ENCODE results near the gene PEAK3.

The PEAK3 gene

GRCh38 chr19:2247433-2248101 is 34.4 kb downstream of the PEAK3 start:
- no peak overlapping the region for H3K4me3 ChIP-seq (ENCODE audit: low read depth, low read length)
- TF ChIP-seq, protein P1, sequence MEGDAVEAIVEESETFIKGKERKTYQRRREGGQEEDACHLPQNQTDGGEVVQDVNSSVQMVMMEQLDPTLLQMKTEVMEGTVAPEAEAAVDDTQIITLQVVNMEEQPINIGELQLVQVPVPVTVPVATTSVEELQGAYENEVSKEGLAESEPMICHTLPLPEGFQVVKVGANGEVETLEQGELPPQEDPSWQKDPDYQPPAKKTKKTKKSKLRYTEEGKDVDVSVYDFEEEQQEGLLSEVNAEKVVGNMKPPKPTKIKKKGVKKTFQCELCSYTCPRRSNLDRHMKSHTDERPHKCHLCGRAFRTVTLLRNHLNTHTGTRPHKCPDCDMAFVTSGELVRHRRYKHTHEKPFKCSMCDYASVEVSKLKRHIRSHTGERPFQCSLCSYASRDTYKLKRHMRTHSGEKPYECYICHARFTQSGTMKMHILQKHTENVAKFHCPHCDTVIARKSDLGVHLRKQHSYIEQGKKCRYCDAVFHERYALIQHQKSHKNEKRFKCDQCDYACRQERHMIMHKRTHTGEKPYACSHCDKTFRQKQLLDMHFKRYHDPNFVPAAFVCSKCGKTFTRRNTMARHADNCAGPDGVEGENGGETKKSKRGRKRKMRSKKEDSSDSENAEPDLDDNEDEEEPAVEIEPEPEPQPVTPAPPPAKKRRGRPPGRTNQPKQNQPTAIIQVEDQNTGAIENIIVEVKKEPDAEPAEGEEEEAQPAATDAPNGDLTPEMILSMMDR (IDR thresholded peaks at IDR 0.05; ENCODE audit: borderline replicate concordance, insufficient read depth, low read depth, low read length): no peak

- H3K4me3 ChIP-seq (ENCODE audit: low read depth, low read length): no peak overlapping the region
- TF ChIP-seq, protein P1 (IDR thresholded peaks at IDR 0.05; ENCODE audit: borderline replicate concordance, insufficient read depth, low read depth, low read length): no peak
These were observed 35.1 kb downstream of the PEAK3 start for GRCh38 chr19:2246801-2247361.

GRCh38 chr19:2246014-2246620 is 35.9 kb downstream of the PEAK3 start:
- no peak overlapping the region for H3K4me3 ChIP-seq (ENCODE audit: low read depth, low read length)
- TF ChIP-seq, protein P1 (IDR thresholded peaks at IDR 0.05; ENCODE audit: borderline replicate concordance, insufficient read depth, low read depth, low read length): no peak

- TF ChIP-seq, protein P1 (IDR thresholded peaks at IDR 0.05; ENCODE audit: borderline replicate concordance, insufficient read depth, low read depth, low read length): no peak
These were observed 36.7 kb downstream of the PEAK3 start for GRCh38 chr19:2245273-2245672.

GRCh38 chr19:2244486-2244885 is 37.5 kb downstream of the PEAK3 start:
- TF ChIP-seq, protein P1 (IDR thresholded peaks at IDR 0.05; ENCODE audit: borderline replicate concordance, insufficient read depth, low read depth, low read length): no peak
- no peak overlapping the region for H3K4me3 ChIP-seq (ENCODE audit: low read depth, low read length)

More at GRCh38 chr19:2245273-2245672, 36.7 kb downstream of the PEAK3 start:
- H3K4me3 ChIP-seq (ENCODE audit: low read depth, low read length): no peak overlapping the region

DNA sequence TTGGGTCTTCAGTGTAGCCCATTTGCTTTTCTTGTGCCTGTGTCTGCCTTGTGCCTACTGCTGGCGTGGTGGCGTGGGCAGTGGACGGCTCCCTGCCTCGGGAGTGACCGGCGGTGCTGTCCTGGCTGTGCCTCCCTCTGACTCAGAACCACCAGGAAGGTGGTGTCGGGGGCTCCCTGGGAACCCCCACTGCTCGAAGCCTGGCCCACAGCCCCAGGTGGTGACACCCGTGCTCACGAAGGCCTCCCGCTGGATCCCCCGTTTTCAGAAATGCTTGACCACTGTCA is 37.9 kb downstream of the PEAK3 start:
- no peak overlapping the region for H3K4me3 ChIP-seq (ENCODE audit: low read depth, low read length)
- TF ChIP-seq, protein P1 (IDR thresholded peaks at IDR 0.05; ENCODE audit: borderline replicate concordance, insufficient read depth, low read depth, low read length): no peak

All from GM12875 (cell line).